ENCODE measurements around the gene AGTPBP1.

AGTPBP1 gene

DNA sequence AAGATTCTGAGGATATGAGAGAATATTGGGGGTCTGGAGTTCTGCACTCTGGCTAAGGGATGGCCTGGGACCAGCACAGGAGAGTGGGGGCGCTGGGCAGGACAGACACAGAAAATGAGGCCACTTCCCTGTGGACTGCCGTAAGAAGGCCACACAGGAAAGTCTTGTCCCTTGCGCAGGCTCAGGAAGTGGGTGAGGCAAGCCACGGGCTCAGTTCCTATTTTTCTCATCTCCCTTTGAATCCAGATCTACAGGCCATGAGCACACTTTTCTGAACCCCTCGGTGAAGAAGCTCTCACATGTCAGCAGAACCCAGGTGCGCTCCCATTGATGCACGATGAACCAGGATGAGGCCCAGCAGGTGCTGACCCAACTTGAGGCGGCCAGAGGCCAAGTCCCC lies 207.4 kb downstream of the AGTPBP1 start:
- DNase-seq (ENCODE audit: low read depth in 3 of 3), result no peak

DNA sequence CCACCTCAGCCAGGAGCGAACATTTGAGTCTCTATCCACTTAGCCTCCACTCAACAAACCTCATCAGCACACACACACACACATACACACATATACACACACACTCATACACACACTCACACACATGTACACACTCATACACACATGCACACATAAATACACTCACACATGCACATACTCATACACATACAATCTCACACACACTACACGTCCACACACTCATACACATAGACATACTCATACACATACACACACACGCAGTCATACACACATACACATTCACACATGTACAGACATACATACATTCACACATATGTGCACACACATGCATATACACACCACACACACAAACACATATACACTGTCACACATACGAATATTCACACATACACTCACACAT lies 208.2 kb downstream of the AGTPBP1 start:
- no peak for DNase-seq (ENCODE audit: low read depth in 3 of 3)

GRCh38 chr9:85530721-85531120 lies 211.0 kb downstream of the AGTPBP1 start:
- no peak for DNase-seq (ENCODE audit: low read depth in 3 of 3)

DNA sequence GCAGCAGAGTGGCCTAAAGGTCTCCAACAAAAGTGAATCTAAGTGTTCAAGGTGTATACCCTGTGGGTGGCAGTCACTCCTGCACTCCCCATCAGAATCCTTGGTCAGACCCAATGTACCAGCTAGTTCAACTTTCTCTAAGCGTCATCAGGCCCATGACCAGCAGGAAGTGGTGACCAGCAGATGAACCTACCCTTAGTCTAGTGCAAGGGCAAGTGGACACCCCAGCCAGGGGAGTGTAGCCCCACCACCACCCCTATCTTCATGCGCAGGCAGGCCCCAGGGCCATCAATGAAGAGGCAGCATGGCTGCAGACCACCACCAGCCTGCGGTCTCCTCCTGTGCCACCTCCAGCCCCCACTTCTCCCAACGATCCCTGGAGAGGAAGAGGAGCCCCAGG lies 213.1 kb downstream of the AGTPBP1 start:
- DNase-seq (ENCODE audit: low read depth in 3 of 3), result no peak

GRCh38 chr9:85528142-85528541 lies 213.6 kb downstream of the AGTPBP1 start:
- DNase-seq (ENCODE audit: low read depth in 3 of 3), result no peak

DNA sequence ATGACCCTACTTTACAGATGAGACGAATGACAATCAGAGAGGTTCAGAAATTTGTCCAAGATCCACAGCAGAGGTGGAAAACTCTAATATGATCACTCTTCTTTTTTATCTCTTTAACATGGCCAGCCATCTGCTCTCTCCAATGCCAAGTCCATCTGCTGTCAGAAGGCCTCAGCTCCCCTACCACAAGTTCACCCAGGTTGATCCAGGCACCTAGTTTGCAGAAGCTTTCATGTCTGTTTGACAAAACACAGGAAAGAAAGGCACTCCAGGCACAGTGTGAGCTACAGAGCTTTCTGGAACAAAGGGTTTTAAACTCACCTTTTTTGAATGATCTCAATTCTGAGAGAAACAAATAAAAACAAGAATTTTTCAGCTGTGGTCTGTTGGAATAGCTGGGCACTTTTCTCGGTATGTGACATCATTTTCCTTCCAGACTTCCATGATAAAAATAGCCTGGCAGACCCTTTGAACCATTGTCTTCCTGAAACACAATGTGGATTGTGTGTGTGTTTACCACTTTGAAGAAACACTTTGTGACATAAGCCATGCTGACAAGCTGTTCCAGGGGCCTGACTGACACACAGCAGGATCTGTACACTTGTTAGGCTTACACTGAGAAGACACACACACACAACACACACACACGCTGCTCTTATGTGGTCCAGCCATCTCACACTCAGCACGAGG lies 214.3 kb downstream of the AGTPBP1 start:
- no peak for DNase-seq (ENCODE audit: low read depth in 3 of 3)

DNA sequence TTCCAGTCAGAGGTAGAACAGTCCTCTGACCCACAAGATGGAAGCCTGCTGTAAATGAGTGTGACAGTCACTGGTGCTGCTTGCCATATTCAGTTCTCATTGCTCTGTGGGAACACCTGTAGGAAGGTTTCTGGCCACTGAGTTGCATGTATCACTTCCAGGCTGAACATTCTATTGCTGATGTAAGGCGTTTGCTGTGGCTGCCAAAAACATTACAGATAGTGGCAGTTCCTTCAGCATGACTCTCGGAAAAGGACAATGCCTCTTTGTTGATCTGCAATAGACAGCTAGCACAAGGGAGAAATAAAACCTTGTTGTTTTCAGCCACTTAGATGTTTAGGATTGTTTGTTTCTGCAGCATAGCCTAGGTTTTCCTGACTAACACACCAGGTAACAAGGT lies 217.2 kb downstream of the AGTPBP1 start:
- no peak for DNase-seq (ENCODE audit: low read depth in 3 of 3)

GRCh38 chr9:85523202-85523601 lies 218.6 kb downstream of the AGTPBP1 start:
- DNase-seq (ENCODE audit: low read depth in 3 of 3), result no peak

- peak in 1 of 3 donors; percentile 31 for DNase-seq (ENCODE audit: low read depth in 3 of 3)
Measured at GRCh38 chr9:85522459-85523092, 219.2 kb downstream of the AGTPBP1 start.

DNA sequence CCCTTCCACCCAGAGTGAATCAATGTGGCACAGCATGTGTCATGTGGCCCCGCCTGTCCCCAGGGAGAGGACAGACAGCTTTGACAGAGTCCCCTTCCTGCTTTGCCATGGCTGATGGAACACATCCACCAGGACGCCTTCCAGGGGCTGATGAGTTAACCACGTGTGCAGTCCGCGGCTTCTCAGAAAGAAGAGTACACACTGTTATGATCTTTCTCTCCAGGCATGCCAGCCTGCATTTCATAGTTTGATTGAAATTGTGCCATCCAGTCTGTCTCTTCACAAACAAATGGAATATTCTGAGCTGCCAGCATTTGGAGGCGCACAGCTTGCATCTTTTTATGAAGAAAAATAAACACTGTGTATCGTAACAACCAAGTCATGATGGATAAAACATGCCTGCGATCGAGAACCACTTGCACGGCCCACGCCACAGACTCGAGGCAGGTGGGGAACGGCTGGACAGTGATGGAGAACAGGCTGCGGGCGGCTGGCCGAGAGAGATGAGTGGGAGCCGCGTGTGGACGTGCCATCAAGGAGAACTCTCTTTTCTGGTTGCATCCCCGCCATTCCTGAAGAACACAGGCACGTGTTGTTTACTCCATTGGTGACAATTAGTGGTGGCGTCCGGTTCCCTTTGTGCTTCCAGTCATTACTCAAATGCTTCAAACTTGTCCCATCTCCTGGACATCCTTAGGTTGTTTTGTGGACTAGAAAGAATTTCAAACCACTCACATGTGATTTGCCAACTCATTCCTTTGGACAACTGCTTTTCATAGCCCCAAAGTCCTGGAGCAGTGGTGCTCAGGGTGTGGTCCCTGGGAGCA lies 220.2 kb downstream of the AGTPBP1 start:
- DNase-seq (ENCODE audit: low read depth in 3 of 3), result no peak

DNA sequence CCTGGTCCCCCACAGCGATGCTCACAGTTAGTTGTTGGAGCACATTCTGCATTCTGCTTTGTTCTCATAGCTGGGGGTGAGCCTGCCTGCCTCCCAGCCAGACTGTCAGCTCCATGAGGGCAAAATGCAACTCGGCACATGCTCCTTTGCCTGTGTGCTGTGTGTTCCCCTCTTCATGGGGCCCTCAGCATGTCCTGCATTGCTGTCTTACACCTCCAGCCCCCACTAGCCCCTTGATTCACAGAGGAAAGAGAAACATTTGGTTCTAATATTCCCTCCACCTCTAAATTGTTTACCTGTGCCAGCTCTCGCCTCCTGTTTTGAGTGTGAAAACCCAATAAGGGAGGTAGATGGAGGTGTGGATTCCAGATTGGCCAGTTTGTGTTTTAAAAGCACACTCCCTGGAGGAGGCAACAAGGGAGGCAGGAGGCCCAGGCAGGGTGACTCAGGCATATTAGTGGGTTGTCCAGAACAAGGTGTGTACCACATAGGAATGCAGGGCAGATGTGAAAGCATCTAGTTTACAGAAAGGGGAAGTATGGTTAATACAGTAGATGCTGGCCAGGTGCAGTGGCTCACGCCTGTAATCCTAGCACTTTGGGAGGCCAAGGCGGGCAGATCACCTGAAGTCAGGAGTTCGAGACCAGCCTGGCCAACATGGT lies 224.6 kb downstream of the AGTPBP1 start:
- DNase-seq (ENCODE audit: low read depth in 3 of 3), result no peak

GRCh38 chr9:85516455-85516854 lies 225.3 kb downstream of the AGTPBP1 start:
- DNase-seq (ENCODE audit: low read depth in 3 of 3), result no peak

- no peak for DNase-seq (ENCODE audit: low read depth in 3 of 3)
Measured at GRCh38 chr9:85515021-85515420, 226.7 kb downstream of the AGTPBP1 start.

- DNase-seq (ENCODE audit: low read depth in 3 of 3), result no peak
Measured at GRCh38 chr9:85514256-85514655, 227.5 kb downstream of the AGTPBP1 start.

GRCh38 chr9:85511746-85512145 lies 230.0 kb downstream of the AGTPBP1 start:
- no peak for DNase-seq (ENCODE audit: low read depth in 3 of 3)

- DNase-seq (ENCODE audit: low read depth in 3 of 3), result no peak
Measured at GRCh38 chr9:85510830-85511504, 230.8 kb downstream of the AGTPBP1 start.

DNA sequence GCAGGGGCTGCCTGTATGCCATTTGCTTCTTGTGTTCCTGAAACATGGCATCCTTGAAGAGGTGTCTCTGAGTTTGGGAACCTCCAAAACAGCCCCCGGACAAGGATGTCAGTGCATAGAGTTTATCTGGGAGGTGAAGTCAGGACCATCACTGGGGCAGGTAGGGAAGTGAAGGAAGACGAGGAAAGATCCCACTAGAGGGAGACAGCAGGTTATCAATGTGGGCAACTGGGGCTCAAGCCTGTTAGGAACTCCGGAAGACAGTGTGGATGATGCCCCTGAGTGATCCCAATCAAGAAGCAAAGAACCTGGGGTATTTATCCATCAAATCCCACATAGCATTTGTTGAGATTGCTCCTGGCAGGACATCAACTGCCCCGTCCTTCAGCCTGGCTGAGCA lies 233.1 kb downstream of the AGTPBP1 start:
- no peak for DNase-seq (ENCODE audit: low read depth in 3 of 3)

- no peak for DNase-seq (ENCODE audit: low read depth in 3 of 3)
Measured at GRCh38 chr9:85505612-85506011, 236.1 kb downstream of the AGTPBP1 start.

DNA sequence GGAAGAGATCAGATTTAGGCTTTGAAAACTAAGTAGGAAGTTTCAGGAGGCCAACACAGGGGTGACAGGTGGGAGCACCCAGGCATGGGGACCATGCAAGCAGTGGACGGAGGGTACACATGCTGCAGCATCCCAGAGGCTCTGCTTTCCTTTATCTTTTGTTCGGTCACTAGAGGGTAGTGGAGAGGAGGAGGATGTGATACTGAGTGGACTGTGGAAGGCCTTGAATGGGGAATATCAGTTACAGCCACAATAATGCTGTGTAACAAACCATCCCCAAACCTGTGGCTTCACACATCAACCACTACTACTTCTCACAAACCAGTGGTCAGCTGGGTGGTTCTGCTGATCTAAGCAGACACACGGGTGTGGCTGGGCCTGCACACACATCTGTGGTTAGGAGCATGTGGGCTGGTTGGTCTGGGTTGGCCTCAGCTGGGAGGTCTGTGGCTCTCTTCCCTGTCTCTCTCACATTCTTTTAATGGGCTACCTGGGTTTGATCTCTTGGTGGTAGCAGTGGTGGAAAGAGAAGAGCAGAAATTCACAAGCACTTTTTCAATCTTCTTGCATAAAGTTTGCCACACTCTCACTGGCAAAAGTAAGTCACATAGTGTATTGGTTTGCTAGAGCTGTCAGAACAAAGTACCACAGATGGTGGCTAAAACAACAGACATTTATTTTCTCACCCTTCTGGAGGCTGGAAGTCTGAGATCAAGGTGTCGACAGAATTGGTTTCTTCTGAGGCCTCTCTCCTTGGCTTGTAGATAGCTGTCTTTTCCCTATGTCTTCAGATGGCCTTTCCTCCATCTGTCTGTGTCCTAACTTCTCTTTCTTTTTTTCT lies 238.7 kb downstream of the AGTPBP1 start:
- no peak for DNase-seq (ENCODE audit: low read depth in 3 of 3)

GRCh38 chr9:85501882-85502281 lies 239.9 kb downstream of the AGTPBP1 start:
- no peak for DNase-seq (ENCODE audit: low read depth in 3 of 3)

DNA sequence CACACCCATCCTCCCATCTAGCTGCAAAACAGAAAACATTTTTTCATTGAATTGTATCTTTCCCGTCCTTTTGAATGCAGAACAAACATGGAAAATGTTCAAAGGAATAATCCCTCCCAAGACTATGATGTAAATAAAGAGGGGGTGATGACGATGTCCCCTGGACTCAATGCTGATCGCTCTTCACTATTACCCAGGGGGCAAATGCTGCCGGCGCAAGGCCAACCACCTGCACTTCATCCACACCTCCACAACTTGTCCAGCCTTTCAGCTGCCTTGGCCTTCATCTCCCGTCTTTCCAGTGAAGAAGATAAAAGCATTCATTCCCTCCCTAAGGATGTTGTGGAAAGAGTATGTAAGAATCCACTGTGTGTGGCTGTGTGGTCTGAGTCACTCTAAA lies 240.3 kb downstream of the AGTPBP1 start:
- DNase-seq (ENCODE audit: low read depth in 3 of 3), result no peak

All from stimulated activated CD4-positive, alpha-beta T cell treated with anti-CD3 and anti-CD28 coated beads, TNF-alpha, amount 100 ng/mL, for 48 hours (primary cell).